Coronary artery (tissue), 2 donors: ENCODE results near the gene EDARADD.
"Not testable (repeated sequence)": the region's sequence is repeated elsewhere in the genome, so short reads cannot be mapped to it uniquely, and the experiment has no call there.

Experiments used
- DNase-seq: peaks from one replicate; pipeline ENCODE4 v3.0.0-alpha.2; 2017; ENCODE audit warnings: low spot score
- H3K27ac ChIP-seq, 2 donors: fragments of 200-600 bp; sonication (generic); one replicate each; pipeline ENCODE4 v1.5.1; 2016 to 2019
- H3K4me3 ChIP-seq: fragments of 200-600 bp; sonication (generic); 2 replicates; pipeline ENCODE4 v1.5.1; 2016; ENCODE audit warnings: mild to moderate bottlenecking, moderate library complexity
- CTCF ChIP-seq: fragments of 200-600 bp; sonication (generic); IDR thresholded peaks from one replicate; pipeline ENCODE4 v1.5.1; 2019; ENCODE audit warnings: antibody characterized with exemption

EDARADD gene

GRCh38 chr1:236495467-236496112, 101.5 kb downstream of the EDARADD start:
- no peak overlapping the region for H3K27ac ChIP-seq
- TF ChIP-seq CTCF, result no peak
- no peak for DNase-seq

GRCh38 chr1:236497908-236498307, 103.8 kb downstream of the EDARADD start:
- no peak overlapping the region for H3K27ac ChIP-seq
- TF ChIP-seq CTCF, result no peak
- no peak overlapping the region for H3K4me3 ChIP-seq
- DNase-seq, result no peak

More at GRCh38 chr1:236495467-236496112, 101.5 kb downstream of the EDARADD start:
- no peak overlapping the region for H3K4me3 ChIP-seq

DNA sequence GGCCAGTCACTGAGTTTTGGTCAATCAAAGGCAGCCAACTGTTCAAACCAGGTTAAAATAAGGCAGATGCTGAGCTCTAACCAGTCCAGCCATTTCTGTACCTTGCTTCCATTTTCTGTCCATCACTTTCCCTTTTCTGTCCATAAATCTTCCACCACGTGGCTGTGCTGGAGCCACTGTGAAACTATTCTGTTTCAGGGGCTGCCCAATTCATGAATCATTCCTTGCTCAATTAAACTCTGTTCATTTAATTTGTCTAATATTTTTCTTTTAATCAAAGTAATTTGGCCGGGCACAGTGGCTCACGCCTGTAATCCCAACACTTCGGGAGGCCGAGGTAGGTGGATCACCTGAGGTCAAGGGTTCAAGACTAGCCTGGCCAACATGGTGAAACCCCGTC, 107.0 kb downstream of the EDARADD start:
- TF ChIP-seq CTCF, result no peak
- no peak overlapping the region for H3K4me3 ChIP-seq
- H3K27ac ChIP-seq, result no peak overlapping the region
- DNase-seq, result no peak

GRCh38 chr1:236502579-236502971, 108.5 kb downstream of the EDARADD start:
- Histone ChIP-seq H3K4me3 (no peak overlapping the region), H3K27ac (peak overlapping the region in 1 of 2 donors; percentile 26)
- TF ChIP-seq CTCF, result no peak
- DNase-seq, result no peak

DNA sequence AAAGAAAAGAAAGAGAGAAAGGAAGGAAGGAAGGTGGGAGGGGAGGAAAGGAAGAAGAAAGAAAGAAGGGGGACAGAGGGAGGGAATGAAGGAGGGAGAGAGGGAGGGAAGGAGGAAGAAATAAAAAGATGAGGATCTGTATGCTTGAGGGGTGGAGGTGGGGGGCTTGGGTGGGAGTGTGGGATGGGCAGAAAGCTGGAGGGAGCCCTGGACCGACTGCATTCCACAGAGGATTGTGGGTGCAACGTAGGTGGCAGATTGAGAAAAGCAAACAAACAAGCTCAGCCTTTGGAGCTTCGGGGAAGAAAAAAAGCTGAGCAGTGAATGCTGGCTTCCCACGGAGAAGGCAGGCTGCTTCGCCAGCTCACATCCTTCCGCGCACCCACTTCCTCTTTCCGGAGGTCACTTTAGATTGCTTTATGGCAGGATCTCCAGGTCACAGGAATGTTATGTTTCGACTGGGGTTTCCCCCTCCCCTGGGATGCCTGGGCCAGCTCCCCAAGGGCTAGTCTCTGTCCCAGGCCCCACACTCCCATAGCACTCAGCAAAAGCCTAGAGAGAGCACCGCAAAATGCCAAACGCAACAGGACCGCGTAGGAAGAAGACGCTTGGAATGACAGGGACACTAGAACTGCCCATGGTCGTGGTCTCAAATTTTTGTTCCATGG, 109.0 kb downstream of the EDARADD start:
- peak overlapping the region; percentile 66 for H3K4me3 ChIP-seq
- no peak for TF ChIP-seq CTCF
- H3K27ac ChIP-seq, result peak overlapping the region; percentile 26 to 72
- no peak for DNase-seq

DNA sequence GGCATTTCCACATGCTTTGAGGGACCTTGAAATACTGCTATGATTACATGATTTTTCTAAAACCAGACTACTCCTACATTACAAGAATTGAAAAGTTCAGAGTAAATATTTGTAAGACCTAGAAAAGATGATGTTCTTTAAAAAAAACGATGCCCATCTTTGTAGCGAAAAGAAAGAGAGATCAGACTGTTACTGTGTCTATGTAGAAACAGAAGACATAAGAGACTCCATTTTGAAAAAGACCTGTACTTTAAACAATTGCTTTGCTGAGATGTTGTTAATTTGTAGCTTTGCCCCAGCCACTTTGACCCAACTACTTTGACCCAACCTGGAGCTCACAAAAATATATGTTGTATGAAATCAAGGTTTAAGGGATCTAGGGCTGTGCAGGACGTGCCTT, 110.3 kb downstream of the EDARADD start:
- DNase-seq, H3K27ac ChIP-seq, H3K4me3 ChIP-seq: not testable (repeated sequence)

DNA sequence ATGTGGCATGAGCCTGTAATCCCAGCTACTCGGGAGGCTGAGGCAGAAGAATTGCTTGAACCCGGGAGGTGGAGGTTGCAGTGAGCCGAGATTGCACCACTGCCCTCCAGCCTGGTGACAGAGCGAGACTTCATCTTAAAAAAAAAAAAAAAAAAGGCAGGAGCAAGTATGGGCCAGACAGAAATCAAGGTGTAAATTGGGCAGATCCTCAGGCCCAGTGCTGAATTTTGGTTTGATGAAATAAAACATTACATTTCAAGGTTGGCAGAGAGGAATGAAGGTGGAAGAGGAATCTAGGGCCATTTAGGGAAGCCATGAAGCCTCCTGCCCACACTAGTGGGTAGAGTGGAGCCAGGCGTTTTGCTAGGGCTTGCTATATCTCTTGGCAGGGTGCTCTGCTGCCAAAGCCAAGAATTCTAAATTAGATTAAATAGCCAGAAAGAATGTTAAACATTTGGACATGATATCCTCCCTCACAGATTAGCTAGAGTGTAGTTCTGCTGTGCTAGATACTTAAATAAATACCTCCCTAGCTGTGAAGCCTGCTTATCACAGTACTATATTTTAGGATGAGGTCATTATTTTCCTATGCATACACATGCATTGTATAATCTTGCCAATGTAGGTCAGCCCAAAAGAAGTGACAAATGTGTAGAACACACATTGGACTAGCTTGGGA, 113.1 kb downstream of the EDARADD start:
- peak overlapping the region; percentile 2 for H3K4me3 ChIP-seq
- H3K27ac ChIP-seq, result peak overlapping the region in 1 of 2 donors; percentile 74
- DNase-seq, result no peak
- no peak for TF ChIP-seq CTCF
